ENCODE data around the gene CELSR1.

Gene CELSR1

GRCh38 chr22:46557736-46558480, 20.5 kb upstream of the CELSR1 start:
- DNase-seq (ENCODE audit: low read depth in 2 of 2): no peak

- no peak for DNase-seq (ENCODE audit: low read depth in 2 of 2)
Measured at GRCh38 chr22:46556775-46557174, 19.4 kb upstream of the CELSR1 start.

- no peak for DNase-seq (ENCODE audit: low read depth in 2 of 2)
Measured at GRCh38 chr22:46553189-46553588, 15.8 kb upstream of the CELSR1 start.

GRCh38 chr22:46551996-46552395, 14.6 kb upstream of the CELSR1 start:
- DNase-seq (ENCODE audit: low read depth in 2 of 2): no peak

GRCh38 chr22:46551321-46551720, 13.9 kb upstream of the CELSR1 start:
- DNase-seq (ENCODE audit: low read depth in 2 of 2): no peak

- DNase-seq (ENCODE audit: low read depth in 2 of 2): no peak
Measured at GRCh38 chr22:46549971-46550641, 12.7 kb upstream of the CELSR1 start.

GRCh38 chr22:46549563-46549840, 12.1 kb upstream of the CELSR1 start:
- DNase-seq (ENCODE audit: low read depth in 2 of 2): no peak

GRCh38 chr22:46547883-46548244, 10.4 kb upstream of the CELSR1 start:
- no peak for DNase-seq (ENCODE audit: low read depth in 2 of 2)

GRCh38 chr22:46547179-46547882, 9.9 kb upstream of the CELSR1 start:
- DNase-seq (ENCODE audit: low read depth in 2 of 2): no peak

GRCh38 chr22:46546466-46547178, 9.2 kb upstream of the CELSR1 start:
- no peak for DNase-seq (ENCODE audit: low read depth in 2 of 2)

- DNase-seq (ENCODE audit: low read depth in 2 of 2): no peak
Measured at GRCh38 chr22:46545086-46545792, 7.8 kb upstream of the CELSR1 start.

GRCh38 chr22:46542011-46542985, 4.9 kb upstream of the CELSR1 start:
- peak; percentile 25 to 44 for DNase-seq (ENCODE audit: low read depth in 2 of 2)

GRCh38 chr22:46541536-46541935, 4.1 kb upstream of the CELSR1 start:
- no peak for DNase-seq (ENCODE audit: low read depth in 2 of 2)

- DNase-seq (ENCODE audit: low read depth in 2 of 2): no peak
Measured at GRCh38 chr22:46540874-46541273, 3.5 kb upstream of the CELSR1 start.

- no peak for DNase-seq (ENCODE audit: low read depth in 2 of 2)
Measured at GRCh38 chr22:46539169-46539568, 1.7 kb upstream of the CELSR1 start.

- DNase-seq (ENCODE audit: low read depth in 2 of 2): no peak
Measured at GRCh38 chr22:46538814-46539160, 1.4 kb upstream of the CELSR1 start.

GRCh38 chr22:46537946-46538813, 760 bp upstream of the CELSR1 start:
- DNase-seq (ENCODE audit: low read depth in 2 of 2): no peak

GRCh38 chr22:46536537-46537224, 739 bp downstream of the CELSR1 start:
- no peak for DNase-seq (ENCODE audit: low read depth in 2 of 2)

- DNase-seq (ENCODE audit: low read depth in 2 of 2): no peak
Measured at GRCh38 chr22:46535876-46536536, 1.4 kb downstream of the CELSR1 start.
